Measurements from ENCODE around the gene MOCOS. TPM values are rescaled to one million over a fixed set of nuclear protein-coding genes. Genes with fewer than 3 reads are reported as not detected.

The MOCOS gene
- total and polyA plus RNA-seq, 2 donors (not counting 1 experiment from before 2014, with no cell fraction given): 0.01 to 0.05 TPM

- H2AFZ ChIP-seq (ENCODE audit: insufficient read depth, low read depth, low read length, poor library complexity, severe bottlenecking): no peak overlapping the region
- H4K20me1 ChIP-seq (ENCODE audit: control insufficient read depth, insufficient read depth, low read length, poor library complexity, severe bottlenecking): no peaks in the 10 kb centered on the region
- ATAC-seq (ENCODE audit: low read depth): no peak
- H3K27me3 ChIP-seq (replicated peaks in 1 of 4; ENCODE audit: control extremely low read depth in 1 of 4, control insufficient read depth in 3 of 4, insufficient read depth in 4 of 4, low read length in 3 of 4): no peaks in the 10 kb centered on the region
- WGBS (ENCODE audit: insufficient coverage): 87% methylated on average over 7 of the region's 7 CpGs
- H3K4me1 Mint-ChIP-seq: peaks cover 5% of the 10 kb centered on the region
- no peaks in the 10 kb centered on the region for H3K9me3 Mint-ChIP-seq (ENCODE audit: insufficient read depth)
- peaks cover 5% of the 10 kb centered on the region for H3K27me3 Mint-ChIP-seq
- POLR2A ChIA-PET: no interaction called here
- H3K27ac Mint-ChIP-seq: no peak overlapping the region
- H3K4me3 Mint-ChIP-seq: no peak overlapping the region
- no peak overlapping the region for H3K27ac ChIP-seq (ENCODE audit: low read length in 2 of 2)
- H3K4me2 ChIP-seq (replicated peaks; ENCODE audit: low read depth, low read length, poor library complexity, severe bottlenecking): no peak overlapping the region
- no peak overlapping the region for H3K4me3 ChIP-seq (ENCODE audit: control extremely low read depth in 1 of 5, extremely low read depth in 1 of 5, insufficient read depth in 1 of 5, low read depth in 2 of 5, low read length in 4 of 5)
- H3K36me3 ChIP-seq (replicated peaks in 1 of 2; ENCODE audit: control extremely low read depth in 1 of 2, control insufficient read depth in 1 of 2, extremely low read depth in 1 of 2, insufficient read depth in 2 of 2, low read length in 1 of 2): no peaks in the 10 kb centered on the region
- intact Hi-C loops (cut with micrococcal nuclease): no loop called here
- CTCF ChIA-PET: no interaction called here
- no peaks in the 10 kb centered on the region for H3K79me2 ChIP-seq (ENCODE audit: control insufficient read depth, insufficient read depth, low read length)
- TF ChIP-seq CTCF (IDR thresholded peaks at IDR 0.05) (no peak), EZH2 (IDR thresholded peaks at IDR 0.05; ENCODE audit: borderline replicate concordance, insufficient read depth, low read depth, low read length, poor library complexity, severe bottlenecking) (no peak)
- peaks cover 0 to 1% (median 0%) of the 10 kb centered on the region in 3 donors for H3K9me3 ChIP-seq (ENCODE audit: control extremely low read depth in 1 of 3, control insufficient read depth in 2 of 3, insufficient read depth in 1 of 3, low read length in 2 of 3)
- no peak for DNase-seq
- no peak overlapping the region for H3K9ac ChIP-seq (ENCODE audit: low read length)
- no peaks in the 10 kb centered on the region for H3K4me1 ChIP-seq (ENCODE audit: control insufficient read depth in 2 of 2, insufficient read depth in 2 of 2, low read length in 2 of 2)
Observed at GRCh38 chr18:36203360-36203895, 16.1 kb downstream of the MOCOS start.

GRCh38 chr18:36205166-36205565 is 17.9 kb downstream of the MOCOS start:
- no peaks in the 10 kb centered on the region for H3K36me3 ChIP-seq (replicated peaks in 1 of 2; ENCODE audit: control extremely low read depth in 1 of 2, control insufficient read depth in 1 of 2, extremely low read depth in 1 of 2, insufficient read depth in 2 of 2, low read length in 1 of 2)
- no peaks in the 10 kb centered on the region for H3K27me3 ChIP-seq (replicated peaks in 1 of 4; ENCODE audit: control extremely low read depth in 1 of 4, control insufficient read depth in 3 of 4, insufficient read depth in 4 of 4, low read length in 3 of 4)
- no peak for TF ChIP-seq EZH2 (IDR thresholded peaks at IDR 0.05; ENCODE audit: borderline replicate concordance, insufficient read depth, low read depth, low read length, poor library complexity, severe bottlenecking)
- TF ChIP-seq CTCF (IDR thresholded peaks at IDR 0.05): no peak
- H3K79me2 ChIP-seq (ENCODE audit: control insufficient read depth, insufficient read depth, low read length): no peaks in the 10 kb centered on the region
- Mint-ChIP-seq H3K4me1 (peaks cover 5% of the 10 kb centered on the region), H3K27ac (no peak overlapping the region), H3K9me3 (ENCODE audit: insufficient read depth) (no peaks in the 10 kb centered on the region), H3K4me3 (no peak overlapping the region), H3K27me3 (peaks cover 5% of the 10 kb centered on the region)
- POLR2A ChIA-PET: no interaction called here
- no peak overlapping the region for H3K27ac ChIP-seq (ENCODE audit: low read length in 2 of 2)
- 96% methylated on average over 3 of the region's 4 CpGs for WGBS (ENCODE audit: insufficient coverage)
- no peaks in the 10 kb centered on the region for H4K20me1 ChIP-seq (ENCODE audit: control insufficient read depth, insufficient read depth, low read length, poor library complexity, severe bottlenecking)
- no peak overlapping the region for H3K4me2 ChIP-seq (replicated peaks; ENCODE audit: low read depth, low read length, poor library complexity, severe bottlenecking)
- H3K4me3 ChIP-seq (ENCODE audit: control extremely low read depth in 1 of 5, extremely low read depth in 1 of 5, insufficient read depth in 1 of 5, low read depth in 2 of 5, low read length in 4 of 5): no peak overlapping the region
- no peak overlapping the region for H2AFZ ChIP-seq (ENCODE audit: insufficient read depth, low read depth, low read length, poor library complexity, severe bottlenecking)
- H3K9ac ChIP-seq (ENCODE audit: low read length): no peak overlapping the region
- intact Hi-C loops (cut with micrococcal nuclease): no loop called here
- no peak for ATAC-seq (ENCODE audit: low read depth)
- no peak for DNase-seq
- H3K9me3 ChIP-seq (ENCODE audit: control extremely low read depth in 1 of 3, control insufficient read depth in 2 of 3, insufficient read depth in 1 of 3, low read length in 2 of 3): peaks cover 0 to 1% (median 0%) of the 10 kb centered on the region in 3 donors
- H3K4me1 ChIP-seq (ENCODE audit: control insufficient read depth in 2 of 2, insufficient read depth in 2 of 2, low read length in 2 of 2): no peaks in the 10 kb centered on the region
- CTCF ChIA-PET: no interaction called here
